GM12873 (cell line): ENCODE data around the gene HS6ST1.

Experiments
- CTCF ChIP-seq: IDR thresholded peaks from 2 replicates; pipeline ENCODE4 v1.5.1; 2012; ENCODE audit warnings: low read depth, mild to moderate bottlenecking, moderate library complexity, low read length, control low read depth; ENCODE audit not compliant: insufficient read depth; ENCODE audit errors: missing control alignments

The HS6ST1 gene

GRCh38 chr2:128324008-128324896 is 5.6 kb upstream of the HS6ST1 start:
- TF ChIP-seq CTCF = no peak

- TF ChIP-seq CTCF = no peak
Observed at GRCh38 chr2:128323555-128323931, 4.9 kb upstream of the HS6ST1 start.

GRCh38 chr2:128322715-128323554 is 4.3 kb upstream of the HS6ST1 start:
- TF ChIP-seq CTCF = no peak

GRCh38 chr2:128321784-128322714 is 3.4 kb upstream of the HS6ST1 start:
- TF ChIP-seq CTCF = peak; percentile 83

GRCh38 chr2:128320906-128321771 is 2.5 kb upstream of the HS6ST1 start:
- TF ChIP-seq CTCF = no peak

GRCh38 chr2:128320192-128320905 is 1.7 kb upstream of the HS6ST1 start:
- TF ChIP-seq CTCF = no peak
